Measurements from ENCODE around the gene PROSER3.
A peak's percentile ranks its signal among the peaks of the same experiment; 100 is the strongest.

Gene PROSER3

GRCh38 chr19:35756377-35757230 lies 1.4 kb upstream of the PROSER3 start, which contains the start of gene HSPB6:
HSPB6 (minus strand) TSS chr19:35757029; CDS start chr19:35757008, 21 bp downstream.
- TF ChIP-seq ISL1 (CRISPR knock-in tag; IDR thresholded peaks at IDR 0.05) (no peak), ZNF565 (CRISPR knock-in tag; conservative IDR thresholded peaks at IDR 0.05; ENCODE audit: low read depth) (no peak), ZNF8 (CRISPR knock-in tag; IDR thresholded peaks at IDR 0.05) (no peak), POU6F1 (CRISPR knock-in tag; IDR thresholded peaks at IDR 0.05; ENCODE audit: borderline replicate concordance, low read depth) (no peak), ESRRG (CRISPR knock-in tag; IDR thresholded peaks at IDR 0.05) (no peak), SNAI2 (CRISPR knock-in tag; IDR thresholded peaks at IDR 0.05) (no peak), RARB (CRISPR knock-in tag; IDR thresholded peaks at IDR 0.05) (no peak), ZFP3 (CRISPR knock-in tag; IDR thresholded peaks at IDR 0.05) (no peak), CREB5 (CRISPR knock-in tag; IDR thresholded peaks at IDR 0.05; ENCODE audit: low read depth) (no peak), TOX (CRISPR knock-in tag; IDR thresholded peaks at IDR 0.05; ENCODE audit: borderline replicate concordance) (no peak), ZC3H10 (CRISPR knock-in tag; IDR thresholded peaks at IDR 0.05) (no peak)
- no peak for ATAC-seq

- peak; percentile 74 for ATAC-seq
- TF ChIP-seq PATZ1 (CRISPR knock-in tag; IDR thresholded peaks at IDR 0.05; ENCODE audit: borderline replicate concordance) (peak; percentile 92; the same call in 1 of the 2 replicates), CSDC2 (CRISPR knock-in tag; IDR thresholded peaks at IDR 0.05) (peak; percentile 39; the same call in 1 of the 2 replicates), CREB5 (CRISPR knock-in tag; IDR thresholded peaks at IDR 0.05; ENCODE audit: low read depth) (peak; percentile 56; the same call in 1 of the 2 replicates), ZFP30 (CRISPR knock-in tag; IDR thresholded peaks at IDR 0.05) (no peak), TCF4 (CRISPR knock-in tag; IDR thresholded peaks at IDR 0.05; ENCODE audit: borderline replicate concordance) (peak; percentile 38; the same call in 1 of the 2 replicates), ZNF8 (CRISPR knock-in tag; IDR thresholded peaks at IDR 0.05) (no peak)
These were observed 686 bp upstream of the PROSER3 start for GRCh38 chr19:35757231-35757748.

- no peak for ATAC-seq
- TF ChIP-seq CSDC2 (CRISPR knock-in tag; IDR thresholded peaks at IDR 0.05) (no peak), ZFP30 (CRISPR knock-in tag; IDR thresholded peaks at IDR 0.05) (no peak), ZNF8 (CRISPR knock-in tag; IDR thresholded peaks at IDR 0.05) (no peak), SNAI2 (CRISPR knock-in tag; IDR thresholded peaks at IDR 0.05) (no peak), ZNF565 (CRISPR knock-in tag; conservative IDR thresholded peaks at IDR 0.05; ENCODE audit: low read depth) (no peak), CSRNP3 (CRISPR knock-in tag; IDR thresholded peaks at IDR 0.05) (no peak), ISL1 (CRISPR knock-in tag; IDR thresholded peaks at IDR 0.05) (no peak), TCF4 (CRISPR knock-in tag; IDR thresholded peaks at IDR 0.05; ENCODE audit: borderline replicate concordance) (no peak), POU6F1 (CRISPR knock-in tag; IDR thresholded peaks at IDR 0.05; ENCODE audit: borderline replicate concordance, low read depth) (no peak), ZNF70 (CRISPR knock-in tag; IDR thresholded peaks at IDR 0.05) (no peak), PATZ1 (CRISPR knock-in tag; IDR thresholded peaks at IDR 0.05; ENCODE audit: borderline replicate concordance) (no peak), ARNTL (CRISPR knock-in tag; IDR thresholded peaks at IDR 0.05; ENCODE audit: borderline replicate concordance, low read depth) (no peak), ZFP3 (CRISPR knock-in tag; IDR thresholded peaks at IDR 0.05) (no peak), RARB (CRISPR knock-in tag; IDR thresholded peaks at IDR 0.05) (no peak), ZC3H10 (CRISPR knock-in tag; IDR thresholded peaks at IDR 0.05) (no peak), PPARA (CRISPR knock-in tag; IDR thresholded peaks at IDR 0.05; ENCODE audit: borderline replicate concordance) (no peak), OSR1 (CRISPR knock-in tag; IDR thresholded peaks at IDR 0.05) (no peak), BACH2 (CRISPR knock-in tag; IDR thresholded peaks at IDR 0.05; ENCODE audit: borderline replicate concordance) (no peak), CREB5 (CRISPR knock-in tag; IDR thresholded peaks at IDR 0.05; ENCODE audit: low read depth) (no peak)
These were observed 1.7 kb downstream of the PROSER3 start for GRCh38 chr19:35759697-35760096.

Data from SK-N-SH treated with all-trans-retinoic acid at 6 μM for 48 hours (cell line).